NCI-H1048 (cell line): Measurements from ENCODE around the gene ARX.

ENCODE experiments used
- DNase-seq: peaks from one replicate; lab custom pipeline; 2025; lab: John Stamatoyannopoulos, UW

The ARX gene

DNA sequence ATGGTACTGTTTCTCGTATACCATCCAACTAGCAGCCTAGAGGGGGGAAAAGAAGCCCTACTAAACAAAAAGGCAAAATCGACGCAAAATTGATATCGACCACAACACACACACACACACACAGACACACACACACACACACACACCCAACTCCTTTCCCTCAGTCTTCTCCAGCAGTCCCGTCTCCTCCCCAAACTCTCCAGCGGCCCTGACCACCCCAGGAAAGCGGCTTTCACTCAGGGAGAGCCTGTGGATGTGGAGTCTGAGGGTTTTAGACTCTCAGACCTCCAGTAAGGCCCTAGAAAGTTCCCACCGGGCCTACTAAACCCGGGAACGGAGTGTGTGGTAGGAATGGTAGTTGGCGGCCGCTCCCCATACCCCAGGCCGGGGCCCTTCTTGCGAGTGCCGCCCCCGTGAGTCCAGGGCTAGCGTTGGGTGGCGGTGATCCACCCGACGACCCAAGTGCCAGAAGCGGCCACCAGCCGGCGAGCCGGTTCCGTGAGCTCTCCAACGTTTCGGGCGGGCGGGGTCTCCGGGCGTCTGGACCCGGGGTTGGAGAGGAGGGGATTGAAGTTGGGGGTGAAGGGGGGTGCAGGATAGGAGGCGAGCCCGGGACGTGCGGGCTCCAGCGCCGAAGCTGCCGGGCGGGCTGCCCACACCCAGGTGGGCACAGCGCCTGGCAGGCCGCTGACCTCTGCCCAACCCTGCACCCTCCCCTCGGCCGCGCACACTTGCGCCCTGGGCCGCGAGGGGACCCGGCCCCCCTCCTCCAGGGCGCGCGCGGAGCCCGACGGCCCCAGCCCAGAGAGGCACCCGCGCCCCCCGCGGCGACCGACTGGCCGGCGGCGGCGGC lies 13.7 kb downstream of the ARX start:
- no peak for DNase-seq

DNA sequence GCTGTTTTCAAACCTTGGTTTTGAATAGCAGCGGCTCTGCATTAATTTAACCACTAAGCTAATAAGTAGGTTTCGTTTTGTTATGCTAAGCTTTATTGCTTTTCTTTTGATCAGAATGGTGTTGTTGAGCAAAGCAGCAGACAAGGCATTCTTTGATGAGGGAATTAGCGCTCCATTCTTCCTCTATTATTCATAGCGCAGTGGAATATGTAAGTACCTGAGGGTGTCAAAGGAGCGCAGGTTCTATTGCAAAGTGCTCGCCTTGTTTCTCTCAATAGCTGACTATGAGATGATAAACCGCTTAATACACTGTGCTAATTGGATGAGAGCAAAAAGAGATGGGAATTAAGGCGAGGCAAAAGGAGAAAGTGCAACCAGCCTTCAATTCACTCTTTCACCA lies 16.3 kb downstream of the ARX start:
- no peak for DNase-seq

DNA sequence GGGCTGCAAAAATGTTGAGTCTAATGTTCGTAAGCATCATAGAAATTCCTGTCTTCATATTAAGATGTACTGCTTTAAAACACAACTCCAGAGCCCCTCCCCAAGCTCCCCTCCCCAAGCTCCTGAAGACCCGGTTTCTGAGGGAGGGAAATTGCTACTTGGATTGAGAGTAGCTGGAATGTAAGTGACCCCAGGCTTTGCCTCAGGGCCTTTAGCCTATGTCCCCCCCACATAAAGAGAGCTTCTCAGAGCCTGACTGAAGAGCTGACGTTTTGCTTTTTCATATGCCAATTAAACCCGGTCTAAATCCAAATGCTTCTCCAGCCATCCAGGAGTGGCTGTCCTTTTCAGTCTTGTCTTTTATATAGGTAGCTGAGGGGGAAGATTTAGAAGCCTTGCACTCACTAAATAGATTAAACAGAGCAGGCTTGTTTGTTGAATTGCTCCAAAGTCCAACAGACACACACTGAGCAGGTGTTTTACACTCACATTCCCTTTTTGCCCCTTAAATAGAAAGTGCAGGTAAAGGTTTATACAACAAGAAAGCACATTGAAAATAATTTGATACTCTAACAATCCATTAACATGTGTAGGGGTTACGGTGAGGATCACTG lies 19.6 kb downstream of the ARX start:
- DNase-seq, result no peak

DNA sequence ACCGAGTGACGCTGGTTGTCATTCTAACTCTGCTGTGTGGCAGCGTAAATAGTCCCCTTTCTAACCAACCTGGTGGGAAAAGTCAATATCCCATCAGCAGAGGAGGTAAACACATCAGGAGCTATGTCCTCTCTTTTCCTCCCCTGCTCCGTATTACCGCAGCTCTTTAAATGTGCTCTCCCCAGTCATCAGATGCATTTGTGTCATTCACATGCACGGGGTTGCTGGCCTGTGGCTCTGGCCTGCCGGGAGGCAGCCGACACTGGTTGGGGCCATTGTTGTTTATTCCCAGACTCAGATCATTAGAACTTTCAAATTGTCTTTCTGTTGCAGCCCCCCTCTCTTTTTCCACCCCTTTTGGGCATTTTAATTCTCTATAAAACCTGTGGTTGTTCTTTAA lies 21.9 kb downstream of the ARX start:
- no peak for DNase-seq

DNA sequence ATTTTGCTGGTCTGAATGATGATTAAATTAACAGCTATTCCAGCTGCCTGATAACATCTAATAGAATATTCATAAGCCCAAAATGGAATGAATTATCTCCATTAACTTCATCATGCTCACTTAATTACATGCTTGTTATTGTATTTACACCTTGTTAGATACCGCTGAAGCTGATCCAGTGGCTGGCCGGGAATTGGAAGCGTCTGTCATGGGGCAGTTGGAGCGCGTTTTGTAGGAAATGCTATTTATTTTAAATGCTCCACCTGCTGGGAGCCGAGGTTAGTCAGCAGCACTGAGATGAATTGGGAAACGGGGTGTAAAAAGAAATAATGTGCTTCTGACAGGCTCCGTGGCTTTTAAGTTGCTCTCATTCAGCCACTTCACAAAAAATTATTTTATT lies 25.2 kb downstream of the ARX start:
- no peak for DNase-seq

DNA sequence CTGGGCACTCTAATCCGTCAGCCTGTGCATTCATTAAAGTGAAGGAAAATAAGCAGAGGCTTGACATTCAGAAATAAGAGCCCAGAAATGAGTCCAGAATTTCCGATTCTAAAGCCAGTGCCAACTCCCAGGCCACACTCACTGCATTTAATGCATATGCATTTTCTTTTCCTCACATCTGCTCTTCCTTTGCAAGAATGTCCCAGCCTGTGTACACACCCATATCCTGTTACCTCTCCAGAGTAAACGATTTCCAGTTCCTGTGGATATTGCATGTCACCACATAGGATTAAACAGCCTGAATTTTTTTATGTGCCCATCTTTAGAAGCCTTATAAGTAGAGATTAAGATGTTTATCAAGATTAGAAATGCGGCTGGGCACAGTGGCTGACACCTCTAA lies 27.5 kb downstream of the ARX start:
- DNase-seq, result no peak

DNA sequence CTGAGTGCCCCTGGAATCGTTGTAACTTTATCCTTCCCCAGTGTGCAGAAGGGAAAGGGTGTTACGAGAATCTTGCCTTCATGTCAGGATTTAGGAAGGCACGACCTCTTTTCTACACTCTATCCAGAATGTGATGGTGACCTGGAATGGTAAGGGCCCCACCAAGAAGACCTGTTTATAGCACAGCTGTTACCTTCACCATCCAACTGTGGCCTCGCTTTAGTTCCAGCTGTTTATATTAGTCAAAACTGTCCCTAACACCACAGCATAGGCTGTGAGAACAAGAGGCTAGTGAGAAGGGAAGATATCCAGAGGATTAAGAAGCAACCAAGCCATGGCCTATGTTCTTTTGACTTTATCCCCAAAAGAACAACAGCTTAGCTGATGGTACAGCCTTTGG lies 28.0 kb downstream of the ARX start:
- no peak for DNase-seq

DNA sequence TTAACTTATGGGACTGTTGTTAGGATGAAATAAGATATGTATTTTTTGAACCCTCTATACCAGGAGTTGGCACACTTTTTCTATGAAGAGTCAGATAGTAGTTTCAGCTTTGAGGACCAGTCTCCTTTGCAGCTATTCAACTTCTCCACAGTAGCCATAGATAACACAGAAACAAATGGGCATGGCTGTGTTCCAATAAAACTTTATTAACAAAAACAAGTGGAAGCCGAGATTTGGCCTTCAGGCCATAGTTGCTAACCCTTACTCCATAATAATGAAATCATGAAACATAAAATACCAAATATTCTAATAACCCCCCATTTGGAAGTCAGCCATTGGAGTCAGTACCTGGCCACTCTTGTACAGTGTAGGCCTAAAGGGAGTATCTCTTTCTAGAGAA lies 30.6 kb downstream of the ARX start:
- DNase-seq, result no peak

DNA sequence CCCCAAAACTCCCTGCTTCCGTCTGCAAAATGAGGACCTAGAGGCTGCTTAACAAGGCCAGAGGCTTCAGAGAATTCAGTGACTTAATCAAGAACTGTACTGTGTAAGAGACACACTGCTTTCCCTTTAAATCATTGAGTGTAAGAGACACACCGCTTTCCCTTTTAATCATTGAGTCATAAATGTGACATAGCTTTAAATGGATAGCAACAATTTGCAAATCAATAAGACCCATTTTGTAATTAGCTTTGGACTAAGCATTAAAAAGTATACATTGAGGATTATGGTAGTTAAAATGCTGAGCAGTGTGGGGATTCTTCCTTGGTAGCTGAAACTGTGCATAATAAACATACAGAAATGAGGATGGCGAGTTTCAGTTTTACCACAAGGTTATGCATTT lies 31.8 kb downstream of the ARX start:
- DNase-seq, result no peak

DNA sequence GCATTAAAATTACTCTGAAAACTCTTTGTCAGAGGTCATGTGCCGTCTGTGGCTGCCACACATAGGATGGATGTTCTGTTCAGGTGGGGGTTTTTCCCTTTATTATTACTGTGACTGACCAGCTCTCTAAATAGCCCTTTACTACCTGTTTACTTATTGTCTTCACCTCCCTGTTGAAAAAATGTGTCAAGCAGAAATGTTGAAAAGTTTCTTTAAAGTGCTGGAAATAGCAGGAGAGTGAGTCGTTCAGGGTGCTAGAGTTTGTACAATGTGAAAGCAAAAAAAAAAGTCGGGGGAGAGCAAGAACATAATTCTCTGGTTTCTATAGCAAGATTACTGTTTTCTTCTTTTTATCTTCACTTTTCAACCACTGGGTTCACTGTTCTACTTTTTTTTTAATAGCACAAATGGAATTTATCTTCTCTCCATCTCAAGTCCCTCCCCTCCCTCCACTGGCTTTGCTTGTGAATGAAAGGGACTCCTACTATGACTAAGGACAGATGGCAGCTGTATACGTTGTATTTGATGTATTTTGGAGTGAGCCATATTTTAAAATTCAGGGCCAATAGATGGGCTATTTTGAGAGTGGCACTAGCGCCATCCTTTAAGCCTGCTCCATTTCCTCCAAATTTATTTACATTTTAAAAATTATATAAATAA lies 33.3 kb downstream of the ARX start:
- DNase-seq, result no peak

DNA sequence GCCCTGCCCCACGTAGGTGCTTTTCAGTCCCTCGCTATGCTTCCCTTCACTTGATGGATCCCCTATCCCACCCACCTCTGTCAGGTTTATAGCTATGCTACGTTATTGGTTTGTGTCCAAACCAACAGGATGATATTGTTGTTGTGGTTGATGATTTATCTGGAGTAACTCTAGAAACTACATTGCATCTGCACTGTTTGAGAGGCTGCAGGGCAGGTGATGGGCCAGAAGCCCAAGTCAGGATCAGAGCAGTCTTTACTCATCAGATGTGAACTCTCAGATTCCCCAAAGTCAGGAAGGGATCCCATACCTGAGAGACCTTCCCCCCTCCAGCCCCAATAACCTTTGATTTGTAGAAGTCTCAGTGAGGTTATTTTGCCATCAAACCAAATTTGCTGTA lies 34.7 kb downstream of the ARX start:
- no peak for DNase-seq

DNA sequence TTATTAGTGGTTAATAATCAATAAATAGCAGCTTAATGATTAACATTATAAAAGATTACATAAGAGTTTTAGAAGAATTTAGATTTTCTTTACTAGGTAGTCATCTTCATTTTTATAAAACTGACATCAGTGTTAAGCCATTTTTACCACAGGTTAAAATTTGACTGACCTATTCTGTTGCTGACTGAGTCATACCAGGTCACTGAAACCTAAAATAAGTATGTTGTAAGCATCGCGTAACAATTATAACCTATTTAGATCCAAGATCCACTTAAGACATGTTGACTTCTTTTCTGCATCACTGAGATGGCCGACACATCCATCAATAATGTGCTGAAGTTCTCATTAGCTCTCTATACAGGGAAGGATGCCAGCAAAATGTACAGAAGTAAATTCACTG lies 36.7 kb downstream of the ARX start:
- DNase-seq, result no peak

DNA sequence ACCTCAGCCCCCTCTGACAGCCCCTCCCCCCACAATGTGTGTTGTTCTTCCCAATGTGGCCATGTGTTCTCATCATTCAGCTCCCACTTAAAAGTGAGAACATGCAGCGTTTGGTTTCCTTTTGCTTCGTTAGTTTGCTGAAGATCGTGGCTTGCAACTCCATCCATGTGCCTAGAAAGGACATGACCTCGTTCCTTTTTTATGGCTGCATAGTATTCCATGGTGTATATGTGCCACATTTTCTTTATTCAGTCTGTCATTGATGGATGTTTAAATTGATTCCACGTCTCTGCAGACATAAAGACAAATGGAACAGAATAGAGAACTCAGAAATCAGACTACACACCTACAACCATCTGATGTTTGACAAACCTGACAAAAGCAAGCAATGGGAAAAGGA lies 46.0 kb downstream of the ARX start:
- DNase-seq, result no peak

DNA sequence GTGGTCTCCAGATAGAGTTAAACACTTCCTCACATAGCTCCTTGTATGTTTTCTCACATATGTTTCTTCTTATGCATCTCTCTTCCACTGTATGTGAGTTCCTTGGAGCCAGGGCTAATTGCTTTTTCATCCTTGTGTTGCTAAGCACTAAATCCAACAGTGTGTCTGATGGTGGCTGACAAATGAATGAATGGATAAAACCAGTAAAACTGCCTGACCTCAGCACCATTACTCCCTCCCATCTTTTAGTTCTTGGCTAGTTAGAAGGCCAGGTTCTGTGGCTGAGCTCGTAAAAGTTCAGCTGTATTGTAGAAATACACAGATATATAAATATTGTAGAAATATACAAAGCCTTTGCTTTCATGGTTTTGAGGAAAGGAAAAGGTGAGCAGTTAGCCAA lies 50.4 kb downstream of the ARX start:
- DNase-seq, result no peak

DNA sequence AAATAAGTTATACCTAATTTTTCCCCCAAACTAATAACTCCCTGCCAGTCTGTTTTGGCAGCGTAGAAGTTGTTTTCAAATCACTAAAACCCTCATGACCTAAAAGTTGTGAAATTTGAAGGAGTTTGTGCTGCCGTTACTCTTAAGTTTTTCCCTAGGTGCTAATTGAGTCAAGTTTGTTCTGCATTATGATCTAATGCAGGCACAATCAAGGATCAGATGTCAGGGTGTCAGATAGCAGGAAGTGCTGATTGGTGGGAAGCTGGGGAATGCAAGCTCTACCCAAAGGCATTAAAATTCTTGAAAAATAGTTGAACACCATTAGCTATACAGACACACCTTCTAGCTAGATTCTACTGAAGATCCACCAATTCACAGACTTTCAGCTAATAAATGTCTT lies 51.9 kb downstream of the ARX start:
- DNase-seq, result no peak

DNA sequence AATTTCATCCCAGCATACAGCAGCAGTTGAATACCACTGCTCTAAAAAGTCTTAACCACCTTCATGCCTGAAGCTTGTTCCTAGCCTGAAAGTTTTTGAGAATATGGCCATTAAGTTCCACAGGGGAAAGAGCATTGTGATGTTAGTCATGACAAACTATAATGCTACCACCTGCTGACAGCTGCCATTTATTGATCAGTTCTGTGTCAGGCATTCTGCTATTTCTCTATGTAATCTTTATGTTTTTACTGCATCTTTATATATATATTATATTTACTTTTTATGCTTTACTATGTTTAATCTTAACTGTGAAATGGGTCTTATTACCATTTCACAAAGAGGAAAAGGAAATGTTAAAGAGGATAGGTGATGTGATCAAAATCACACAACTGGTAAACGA lies 54.0 kb downstream of the ARX start:
- no peak for DNase-seq

DNA sequence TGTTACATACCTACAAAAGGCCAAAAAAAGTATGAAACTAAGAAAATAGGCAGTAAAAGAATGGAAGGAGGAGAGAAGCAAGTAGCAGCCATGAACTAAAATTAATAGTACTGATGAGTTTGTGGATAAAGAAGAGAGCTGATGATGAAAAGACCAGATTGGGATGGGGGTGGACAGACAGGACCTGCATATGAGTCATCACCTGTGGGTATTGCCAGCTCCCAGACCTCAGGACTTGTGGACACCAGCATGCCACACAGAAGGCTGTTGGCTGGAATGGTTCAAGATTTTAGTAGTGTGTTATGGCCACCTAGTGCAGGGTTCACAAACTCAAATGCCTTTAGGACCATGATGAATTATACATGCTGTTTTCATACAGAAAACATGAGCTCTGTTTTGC lies 58.9 kb downstream of the ARX start:
- no peak for DNase-seq

DNA sequence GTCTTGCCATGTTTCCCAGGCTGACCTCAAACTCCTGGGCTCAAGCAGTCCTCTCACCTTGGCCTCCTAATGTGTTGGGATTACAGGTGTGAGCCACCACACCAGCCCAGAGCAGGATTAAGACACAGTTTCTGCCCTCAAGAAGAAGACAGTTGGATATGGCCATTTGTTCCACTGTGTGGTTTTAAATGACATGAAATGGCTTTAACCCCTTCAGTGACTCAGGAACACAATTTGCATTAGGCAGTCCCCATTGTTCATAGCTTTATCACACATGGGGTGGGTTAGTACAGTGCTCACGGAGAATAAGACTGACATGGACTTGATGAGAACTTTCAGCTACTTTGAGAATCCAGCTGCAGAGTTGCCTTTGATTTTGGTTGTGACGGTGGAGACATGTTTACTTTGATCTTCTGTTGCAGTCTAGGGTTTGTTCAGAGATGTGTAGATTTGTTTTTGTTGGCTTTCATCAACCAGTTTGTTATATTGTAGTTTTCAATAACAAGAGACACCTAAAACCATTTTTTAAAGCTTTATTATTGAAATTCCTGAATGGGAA lies 60.3 kb downstream of the ARX start:
- DNase-seq, result no peak

DNA sequence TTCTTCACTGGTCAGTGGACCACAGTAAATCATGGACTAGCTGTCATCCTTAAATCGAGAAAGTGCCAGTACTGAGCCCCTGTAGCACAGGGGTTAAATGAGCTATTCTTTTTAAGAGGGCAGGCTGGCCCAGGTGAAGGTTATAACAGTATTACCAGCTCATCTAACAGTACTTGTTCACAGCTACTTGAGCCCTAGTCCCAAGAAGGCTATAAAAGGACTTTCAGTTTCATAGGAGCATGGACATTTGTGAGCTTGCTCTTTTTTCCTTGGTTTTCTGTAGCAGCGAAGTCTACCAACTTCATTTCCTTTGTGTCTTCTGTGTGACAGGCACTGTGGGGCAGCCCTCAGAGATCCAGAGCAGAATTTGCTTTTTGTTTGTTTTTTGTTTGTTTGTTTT lies 61.0 kb downstream of the ARX start:
- no peak for DNase-seq
